HG03135 (cell line): ENCODE measurements around the gene GHRHR.

Experiments
- ATAC-seq: cut with Tn5 transposase; IDR thresholded peaks from one replicate; pipeline ENCODE4 v1.9.1; 2021; ENCODE audit warnings: mild to moderate bottlenecking, moderate library complexity; ENCODE audit not compliant: unreplicated experiment

The GHRHR gene

DNA sequence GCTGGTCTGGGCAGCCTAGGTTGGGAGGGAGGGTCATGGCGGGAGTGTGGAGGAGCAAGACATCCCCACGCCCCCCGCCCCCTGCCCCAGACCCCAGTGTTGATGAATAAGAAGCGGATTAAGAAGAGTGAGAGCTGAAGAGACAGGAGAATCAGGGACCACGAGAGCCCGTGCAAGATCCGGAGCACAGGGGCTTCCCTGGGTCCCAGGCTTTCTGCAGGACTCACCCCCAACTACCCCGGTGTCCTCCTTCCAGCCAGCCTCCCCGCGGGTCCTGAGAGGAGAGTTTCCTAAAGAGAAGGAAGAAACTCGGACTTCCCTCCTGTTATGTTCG is 20.1 kb downstream of the GHRHR start:
- no peak for ATAC-seq

GRCh38 chr7:30984359-30985107 is 20.8 kb downstream of the GHRHR start:
- ATAC-seq: no peak

DNA sequence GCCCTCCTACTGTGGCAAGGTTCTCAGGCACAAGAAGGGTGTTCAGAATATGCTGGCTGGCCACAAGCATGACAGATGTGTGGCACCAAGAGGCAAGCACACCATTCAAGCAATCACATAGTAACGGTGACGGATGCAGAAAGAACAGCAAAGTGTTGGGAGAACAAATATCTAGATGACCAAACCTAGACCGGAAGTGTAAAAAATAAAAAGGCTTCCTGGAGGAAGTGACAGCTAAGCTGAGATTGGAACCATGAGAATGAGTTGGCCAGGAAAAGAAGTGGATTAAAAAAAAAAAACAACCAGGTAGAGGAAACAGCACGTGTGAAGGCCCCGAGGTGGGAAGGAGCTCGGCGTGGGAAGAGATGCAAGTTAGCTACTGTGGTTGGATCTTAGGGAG is 22.0 kb downstream of the GHRHR start:
- ATAC-seq: no peak

DNA sequence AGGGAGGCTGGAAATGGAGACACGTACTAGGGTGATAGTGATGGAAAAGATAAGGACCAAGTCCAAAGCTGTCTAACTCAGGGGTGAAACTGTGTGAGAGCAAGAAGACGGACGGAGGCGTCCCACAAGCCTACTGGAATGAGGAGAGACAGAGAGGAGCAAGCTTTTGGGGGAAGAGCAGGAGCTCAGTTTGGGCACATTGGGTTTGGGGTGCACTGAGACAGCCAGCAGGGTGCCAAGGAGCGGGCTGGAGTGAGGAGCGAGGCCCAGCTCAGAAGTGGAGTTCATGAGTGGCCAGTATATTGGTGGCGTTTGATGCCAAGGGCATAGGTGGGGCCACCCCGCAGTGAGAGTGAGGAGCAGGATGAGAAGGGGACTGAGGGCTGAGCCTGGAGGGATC is 22.6 kb downstream of the GHRHR start:
- ATAC-seq: no peak

DNA sequence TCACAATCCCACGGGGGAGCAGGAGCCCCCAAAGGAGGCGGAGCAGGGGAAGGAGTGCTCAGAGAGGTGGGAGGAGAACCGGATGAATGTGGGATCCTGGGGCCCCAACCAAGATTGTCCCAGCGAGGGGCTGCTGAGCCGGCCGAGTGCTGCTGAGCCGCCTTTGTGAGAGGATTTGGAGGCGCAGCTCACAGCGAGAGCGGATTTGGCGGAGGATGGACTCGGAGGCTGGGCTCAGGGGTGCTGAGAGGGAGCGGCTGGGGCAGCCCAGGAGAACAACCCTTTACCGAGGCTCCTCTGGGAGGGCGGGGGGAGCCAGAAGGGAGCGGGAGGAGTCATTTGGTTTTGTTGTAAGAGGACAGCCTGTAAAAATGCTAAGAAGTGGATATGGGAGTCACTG is 23.0 kb downstream of the GHRHR start:
- no peak for ATAC-seq

GRCh38 chr7:30987178-30987577 is 23.4 kb downstream of the GHRHR start:
- ATAC-seq: no peak

DNA sequence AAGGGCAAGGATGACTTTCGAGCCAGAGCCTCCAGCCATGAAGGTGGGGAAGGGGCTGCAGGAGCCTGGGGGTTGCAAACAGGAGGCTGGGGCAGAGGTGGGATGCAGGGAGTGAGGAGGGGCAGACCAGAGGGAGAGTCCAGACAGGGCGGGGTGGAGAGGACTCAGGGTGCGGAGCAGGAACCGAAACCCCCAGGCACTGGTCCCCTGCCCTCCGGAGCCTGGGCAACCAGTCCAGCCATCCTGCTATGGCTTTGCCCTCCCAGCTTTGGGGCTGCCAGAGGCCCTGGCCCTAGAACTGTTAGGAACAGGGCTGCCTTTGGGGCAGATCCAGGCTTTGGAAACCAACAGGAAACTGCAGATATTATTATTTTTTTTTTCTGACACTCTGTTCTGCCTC is 24.2 kb downstream of the GHRHR start:
- ATAC-seq: no peak

GRCh38 chr7:30988351-30989005 is 24.7 kb downstream of the GHRHR start:
- ATAC-seq: no peak

DNA sequence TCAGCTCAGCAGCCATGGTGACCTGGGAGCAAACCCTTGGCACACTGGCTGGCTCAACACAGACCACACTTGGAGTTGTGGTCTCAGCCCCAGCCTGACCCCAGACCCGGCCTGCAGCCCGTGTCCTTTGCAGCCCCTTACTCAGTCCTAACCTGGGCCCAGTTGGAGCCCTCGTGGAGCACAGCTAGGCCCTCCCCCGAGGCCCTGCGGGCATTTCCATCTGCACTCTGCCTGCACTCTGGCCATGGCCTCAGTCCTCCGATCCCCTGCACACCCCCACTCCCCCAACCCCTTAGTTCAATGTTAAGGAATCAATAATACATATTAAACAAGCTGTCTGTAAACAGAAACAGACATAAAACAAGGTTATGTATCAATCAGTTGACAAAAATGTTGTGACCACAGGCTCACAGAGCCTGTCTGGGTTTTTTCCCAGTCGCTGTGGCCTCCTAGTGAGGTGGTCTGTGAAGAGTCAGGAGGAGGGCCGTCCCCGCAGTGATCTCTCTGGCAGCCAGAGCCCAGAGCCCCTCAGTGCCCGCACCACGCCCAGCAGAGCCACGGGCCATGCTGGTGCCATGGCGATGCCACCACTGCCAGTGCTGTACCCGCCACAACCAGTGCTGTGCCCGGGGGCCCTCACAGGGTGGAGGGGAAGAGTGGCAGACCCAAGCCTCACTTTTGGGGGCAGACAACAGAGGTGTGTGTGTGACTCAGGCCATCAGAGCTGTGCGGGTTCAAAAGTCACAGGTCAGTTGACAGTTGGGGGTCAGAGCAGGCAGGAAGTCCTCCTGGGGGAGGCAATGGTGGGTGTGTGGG is 25.5 kb downstream of the GHRHR start:
- ATAC-seq: no peak

DNA sequence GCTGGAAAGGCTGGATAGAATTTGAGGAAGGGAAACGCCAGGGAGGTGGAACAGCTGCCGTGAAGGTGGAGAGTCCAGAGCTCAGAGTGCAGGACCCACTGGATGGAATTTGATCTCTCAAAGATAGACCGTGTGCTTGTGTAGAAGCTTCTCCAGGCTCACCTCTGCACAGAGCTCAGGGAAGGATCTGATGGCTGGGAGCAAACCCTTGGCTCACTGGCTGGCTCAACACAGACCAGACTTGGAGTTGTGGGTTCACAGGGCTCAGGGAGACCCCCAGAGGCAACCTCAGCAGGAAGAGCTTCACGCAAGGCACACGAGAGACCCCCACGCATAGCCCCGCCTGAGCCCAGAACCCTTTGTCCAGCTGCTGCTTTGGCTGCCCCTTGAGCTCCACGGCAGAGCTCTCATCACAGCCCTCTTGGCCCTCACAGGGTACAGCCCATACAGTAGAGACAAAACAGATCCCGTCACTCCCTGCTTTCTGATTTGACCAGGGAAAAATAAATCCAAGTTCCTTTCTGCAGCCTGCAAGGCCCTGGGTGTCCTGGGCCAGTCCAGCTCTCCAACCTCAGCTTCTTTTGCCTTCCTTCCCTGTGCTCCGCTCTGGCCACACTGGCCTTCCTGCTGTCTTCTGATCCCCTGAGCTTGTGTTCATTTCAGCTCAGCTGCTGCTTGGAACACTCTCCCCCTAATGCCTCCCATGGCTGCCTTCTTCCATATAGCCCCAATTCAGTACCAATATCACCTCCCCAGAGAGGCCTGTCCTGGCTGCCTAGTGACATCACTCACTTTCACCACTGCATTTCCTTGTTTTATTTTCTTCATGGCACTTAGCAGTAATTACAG is 26.3 kb downstream of the GHRHR start:
- ATAC-seq: no peak

DNA sequence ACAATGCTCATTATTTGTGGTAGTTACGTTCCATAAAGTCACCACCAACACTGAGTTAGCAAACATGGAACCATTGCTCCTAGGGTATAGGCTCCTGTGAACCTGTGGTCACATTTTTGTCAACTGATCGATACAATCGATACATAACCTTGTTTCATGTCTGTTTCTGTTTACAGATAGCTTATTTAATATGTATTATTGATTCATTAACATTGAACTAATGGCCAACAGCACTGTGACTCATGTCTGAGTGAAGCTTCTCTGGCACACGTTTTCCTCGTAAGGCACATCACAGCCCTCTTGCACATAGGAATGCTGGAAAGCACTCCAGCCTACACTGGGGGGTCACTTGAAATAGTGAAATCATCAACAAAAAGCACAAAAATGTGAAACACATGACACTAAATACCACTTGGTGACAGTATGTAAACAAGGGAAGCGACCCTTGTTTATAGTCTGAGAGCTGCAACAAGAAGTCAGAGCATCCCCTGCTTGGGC is 27.0 kb downstream of the GHRHR start:
- ATAC-seq: no peak

DNA sequence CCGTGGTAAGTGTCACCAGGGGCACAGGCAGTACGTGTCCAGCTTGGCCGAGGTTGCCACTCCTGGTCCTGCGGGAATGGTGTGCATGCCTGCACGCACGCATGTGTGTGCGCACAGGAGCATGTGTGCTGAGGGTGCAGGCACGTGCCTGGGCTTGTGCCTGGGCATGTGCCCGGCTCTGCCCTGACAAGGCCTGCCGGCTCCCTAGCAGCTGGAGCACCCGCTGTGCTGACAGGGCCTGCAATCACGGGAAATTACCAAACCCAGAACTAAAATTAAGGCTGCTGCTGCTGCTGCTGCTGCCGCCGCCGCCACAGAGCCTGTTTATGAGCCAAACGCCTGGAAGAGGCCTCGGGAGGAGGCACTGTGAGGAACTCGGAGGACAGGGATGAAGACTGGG is 28.7 kb downstream of the GHRHR start:
- ATAC-seq: no peak

GRCh38 chr7:30994206-30995100 is 30.7 kb downstream of the GHRHR start:
- ATAC-seq: no peak

DNA sequence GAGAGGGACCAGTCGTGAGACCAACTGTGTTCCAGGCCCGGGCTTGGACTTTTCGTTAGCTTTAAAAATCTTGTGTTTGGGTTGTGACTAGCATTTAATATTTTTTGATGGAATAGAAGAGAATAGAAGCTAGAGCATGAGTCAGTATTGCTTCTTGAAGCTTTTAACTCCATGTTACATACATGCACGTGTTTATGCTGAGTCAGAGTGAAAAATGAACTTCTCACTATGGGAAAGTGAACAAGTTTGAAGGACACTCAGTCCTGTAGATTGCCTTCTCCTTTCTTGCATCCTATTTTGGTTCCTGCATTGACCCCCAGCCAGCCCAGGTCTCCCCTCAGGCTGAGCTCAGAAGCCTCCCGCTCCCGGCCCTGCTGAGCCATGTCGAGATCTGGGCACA is 31.8 kb downstream of the GHRHR start:
- ATAC-seq: no peak

- ATAC-seq: no peak
Observed at GRCh38 chr7:30996256-30996655, 32.5 kb downstream of the GHRHR start.

- ATAC-seq: no peak
Observed at GRCh38 chr7:30996883-30997282, 33.1 kb downstream of the GHRHR start.

GRCh38 chr7:30997316-30997715 is 33.6 kb downstream of the GHRHR start:
- ATAC-seq: no peak

- ATAC-seq: no peak
Observed at GRCh38 chr7:30998180-30998579, 34.4 kb downstream of the GHRHR start.

- no peak for ATAC-seq
Observed at GRCh38 chr7:31000161-31000693, 36.5 kb downstream of the GHRHR start.

- ATAC-seq: no peak
Observed at GRCh38 chr7:31000779-31001178, 37.0 kb downstream of the GHRHR start.
